HS-5 (cell line): ENCODE data around the gene CDX2.
"Not testable (repeated sequence)": the region's sequence is repeated elsewhere in the genome, so short reads cannot be mapped to it uniquely, and the experiment has no call there.

Experiments used
- DNase-seq: peaks from one replicate; pipeline ENCODE4 v3.0.0-alpha.2; 2012; ENCODE audit warnings: low read depth

CDX2 gene

GRCh38 chr13:27964741-27965323 is 4.3 kb downstream of the CDX2 start:
- no peak for DNase-seq

DNA sequence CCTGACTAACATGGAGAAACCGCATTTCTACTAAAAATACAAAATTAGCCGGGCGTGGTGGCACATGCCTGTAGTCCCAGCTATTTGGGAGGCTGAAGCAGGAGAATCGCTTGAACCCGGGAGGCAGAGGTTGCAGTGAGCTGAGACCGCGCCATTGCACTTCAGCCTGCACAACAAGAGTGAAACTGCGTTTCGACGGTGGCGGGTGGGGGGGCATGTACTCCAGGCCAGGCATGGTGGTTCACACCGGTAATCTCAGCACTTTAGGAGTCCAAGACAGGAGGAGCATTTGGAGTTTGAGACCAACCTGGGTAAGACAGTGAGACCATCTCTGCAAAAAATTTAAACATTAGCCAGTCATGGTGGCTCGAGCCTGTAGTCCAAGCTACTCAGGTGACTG is 4.9 kb downstream of the CDX2 start:
- DNase-seq, result not testable (repeated sequence)

GRCh38 chr13:27963491-27963890 is 5.6 kb downstream of the CDX2 start:
- DNase-seq, result no peak

DNA sequence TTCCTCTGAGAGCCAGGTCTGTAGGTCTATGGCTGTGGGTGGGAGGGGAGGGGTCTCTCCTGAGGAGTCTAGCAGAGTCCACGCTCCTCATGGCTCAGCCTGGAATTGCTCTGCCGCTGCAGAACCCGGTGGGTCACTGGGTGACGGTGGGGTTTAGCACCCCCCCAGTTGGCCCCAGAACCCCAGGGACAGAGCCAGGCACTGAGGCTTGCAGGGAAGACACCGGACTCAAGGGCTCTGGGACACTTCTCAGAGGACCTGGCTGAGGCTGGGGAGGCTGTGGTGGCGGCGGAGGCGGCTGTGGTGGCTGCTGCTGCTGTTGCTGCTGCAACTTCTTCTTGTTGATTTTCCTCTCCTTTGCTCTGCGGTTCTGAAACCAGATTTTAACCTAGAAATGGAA is 6.1 kb downstream of the CDX2 start:
- DNase-seq, result no peak

GRCh38 chr13:27962128-27962841 is 6.8 kb downstream of the CDX2 start:
- no peak for DNase-seq

DNA sequence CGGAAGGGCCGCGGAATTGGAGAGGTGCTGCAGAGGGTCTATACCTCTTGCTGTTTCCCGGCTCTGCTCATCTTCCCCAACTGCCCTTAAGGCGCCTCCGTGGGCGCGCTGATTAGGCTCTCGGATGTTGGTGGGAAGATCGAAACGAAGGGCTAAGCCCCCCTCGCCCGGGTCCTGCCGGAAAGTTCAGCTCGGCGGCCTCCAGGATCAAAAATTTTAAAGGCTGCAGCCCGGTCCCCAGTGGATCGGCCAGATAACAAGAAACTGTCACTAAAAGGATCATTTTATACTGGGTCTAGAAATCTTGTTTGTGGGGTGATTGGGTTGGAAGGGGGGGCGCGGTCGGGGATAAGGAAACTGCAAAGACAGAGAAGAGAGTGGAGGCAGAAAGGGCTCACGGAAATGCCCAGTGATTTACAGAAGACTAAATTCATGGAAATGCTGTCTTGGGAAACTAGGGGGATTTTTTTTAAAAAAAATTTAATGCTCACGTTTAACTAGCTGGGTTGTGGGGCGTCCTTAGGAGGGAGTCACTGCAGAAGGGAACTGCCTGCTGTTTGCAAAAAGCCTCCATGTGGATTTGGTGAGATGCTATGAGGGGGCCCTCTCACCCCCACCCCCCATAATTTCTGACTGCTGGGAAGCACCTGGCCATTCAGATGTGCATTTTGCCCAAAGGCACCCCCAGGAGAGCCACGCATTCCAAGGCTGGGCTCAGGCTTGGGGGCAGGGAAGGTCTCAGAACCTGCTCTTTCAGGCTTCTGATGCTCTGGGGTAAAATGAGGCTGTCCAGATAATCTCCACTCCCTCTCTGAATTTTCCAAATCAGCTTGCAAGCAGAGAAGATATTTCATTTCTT is 7.7 kb downstream of the CDX2 start:
- DNase-seq, result no peak

- DNase-seq, result no peak
Observed at GRCh38 chr13:27960362-27961226, 8.5 kb downstream of the CDX2 start.

DNA sequence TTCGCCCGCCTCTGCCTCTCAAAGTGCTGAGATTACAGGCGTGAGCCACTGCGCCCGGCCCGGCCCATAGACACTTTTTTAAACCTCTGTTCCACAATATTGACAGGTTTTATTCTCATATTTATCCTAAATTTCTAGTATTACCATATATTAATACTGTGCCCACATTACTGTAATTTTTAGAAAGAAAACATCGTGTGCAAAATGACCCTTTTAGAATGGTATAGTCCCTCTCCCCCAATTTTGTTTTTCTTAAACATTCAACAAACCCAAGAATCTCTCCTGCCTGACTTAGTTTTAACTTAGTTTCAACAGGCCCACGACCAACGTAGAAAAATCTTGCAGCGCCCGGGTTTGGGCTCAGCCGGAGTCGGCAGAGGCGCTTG is 9.1 kb downstream of the CDX2 start:
- no peak for DNase-seq

- DNase-seq, result no peak
Observed at GRCh38 chr13:27956576-27957300, 12.4 kb downstream of the CDX2 start.

GRCh38 chr13:27955014-27955591 is 14.0 kb downstream of the CDX2 start:
- no peak for DNase-seq

DNA sequence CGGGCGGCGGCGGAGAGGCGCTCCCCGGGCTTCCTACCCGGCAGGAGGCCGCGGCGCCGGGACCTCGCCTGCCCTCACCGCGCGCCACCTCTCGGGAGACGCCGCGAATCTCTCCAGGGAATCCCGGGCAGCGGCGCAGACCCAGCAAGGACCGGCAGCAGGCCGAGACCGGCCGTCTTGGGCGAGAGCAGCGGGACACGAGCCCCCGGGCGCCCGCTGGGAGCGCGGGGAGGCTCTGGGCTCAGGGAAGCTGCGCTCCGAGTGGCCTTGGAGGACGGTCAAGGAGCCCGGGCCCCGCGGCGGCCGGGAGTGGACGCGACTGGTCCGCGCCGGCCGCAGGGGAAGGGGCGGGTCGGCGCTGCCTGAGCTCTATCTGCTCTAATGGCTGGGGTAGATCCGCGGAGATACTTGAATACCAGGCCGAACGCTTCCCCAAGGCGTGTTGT is 14.7 kb downstream of the CDX2 start:
- DNase-seq, result no peak

DNA sequence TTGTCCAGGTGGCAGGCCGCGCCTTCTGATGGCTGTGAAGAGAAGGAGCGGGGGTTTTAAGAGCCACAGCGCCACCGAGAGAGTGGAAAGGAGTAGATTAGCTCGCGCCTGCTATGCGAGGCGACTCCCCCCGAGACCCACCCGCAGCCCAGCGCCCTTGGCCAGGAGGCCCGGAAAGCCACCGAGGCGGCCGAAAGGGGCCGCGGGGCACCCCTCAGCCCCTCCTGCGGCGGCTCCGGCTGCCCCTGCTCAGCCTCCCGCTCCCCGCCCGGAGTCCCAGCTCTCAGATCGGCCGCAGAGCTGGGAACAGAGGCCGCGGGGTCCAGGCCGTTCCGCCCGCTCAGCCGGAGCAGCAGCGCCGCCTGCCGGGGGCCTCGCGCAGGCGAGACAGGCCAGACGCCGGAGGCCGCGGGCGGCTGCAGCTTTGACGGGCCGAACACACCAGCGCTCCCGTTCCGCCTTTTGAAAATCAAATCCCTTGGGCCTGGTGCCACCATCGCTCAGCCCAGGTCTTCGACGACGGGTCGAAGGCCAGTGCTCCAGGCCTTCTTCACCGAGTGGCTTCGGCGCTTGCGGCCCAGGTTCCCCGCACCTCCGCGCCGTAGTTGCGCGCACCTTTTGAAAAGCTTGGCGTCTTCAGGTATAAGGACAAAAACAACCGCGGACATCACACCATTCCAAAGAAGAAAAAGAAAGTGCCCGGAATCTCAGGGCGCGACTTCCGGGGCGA is 15.3 kb downstream of the CDX2 start:
- DNase-seq, result no peak

DNA sequence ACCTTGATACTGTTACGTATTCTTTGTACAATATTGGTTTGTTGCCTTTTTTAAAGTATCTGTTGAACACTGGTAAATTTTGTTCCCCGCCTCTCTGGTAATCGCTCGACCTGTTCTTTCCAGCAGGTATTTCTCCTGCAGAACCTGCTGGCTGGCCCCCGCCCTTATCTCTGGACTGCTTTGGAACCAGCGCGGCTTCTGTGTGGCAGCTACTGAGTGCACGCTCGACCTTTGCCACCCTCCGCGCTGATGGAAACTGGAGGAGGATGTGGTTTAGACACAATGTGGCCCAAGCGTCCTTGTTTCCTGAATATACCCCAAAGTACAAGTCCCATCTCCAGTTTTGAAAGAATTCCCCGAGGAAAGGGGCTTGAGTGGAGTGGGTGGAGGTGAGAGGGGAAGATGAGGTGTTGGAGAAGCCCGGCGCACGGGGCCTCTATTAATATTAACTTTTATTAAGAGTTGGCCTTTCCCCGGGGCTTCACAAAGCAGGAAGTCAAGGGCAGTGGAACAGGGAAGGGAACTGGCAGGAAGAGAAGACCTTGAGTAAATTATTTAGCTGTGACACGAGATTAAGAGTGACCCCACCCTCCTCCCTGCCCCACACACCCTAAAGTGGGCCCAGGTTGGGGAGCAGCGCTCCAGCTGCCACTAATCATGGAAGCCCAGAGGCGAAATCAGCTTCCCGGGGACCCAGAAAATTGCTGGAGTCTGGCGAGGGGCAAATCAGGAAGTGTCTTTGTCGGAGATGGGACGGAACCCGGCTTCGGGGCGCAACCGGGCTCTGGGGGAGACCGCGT is 16.0 kb downstream of the CDX2 start:
- DNase-seq, result no peak

DNA sequence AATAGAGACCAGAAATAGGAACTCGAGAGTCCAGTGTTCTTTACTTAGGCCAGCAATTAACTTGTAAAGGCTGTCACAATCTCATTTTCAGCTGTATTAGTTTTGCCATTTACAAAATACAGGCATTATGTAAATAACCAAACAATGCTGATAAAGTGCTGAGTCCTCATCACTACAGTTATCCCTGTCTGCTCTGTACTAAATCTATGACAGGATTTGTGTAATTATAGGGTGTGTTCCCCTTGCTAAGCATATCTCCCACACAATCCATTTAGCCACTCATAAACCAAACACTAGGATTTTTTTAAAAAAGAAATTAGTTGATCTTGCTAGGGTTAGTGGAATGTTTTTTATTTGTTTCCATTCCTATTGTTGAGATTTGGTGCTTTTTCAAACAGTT is 26.1 kb downstream of the CDX2 start:
- no peak for DNase-seq

DNA sequence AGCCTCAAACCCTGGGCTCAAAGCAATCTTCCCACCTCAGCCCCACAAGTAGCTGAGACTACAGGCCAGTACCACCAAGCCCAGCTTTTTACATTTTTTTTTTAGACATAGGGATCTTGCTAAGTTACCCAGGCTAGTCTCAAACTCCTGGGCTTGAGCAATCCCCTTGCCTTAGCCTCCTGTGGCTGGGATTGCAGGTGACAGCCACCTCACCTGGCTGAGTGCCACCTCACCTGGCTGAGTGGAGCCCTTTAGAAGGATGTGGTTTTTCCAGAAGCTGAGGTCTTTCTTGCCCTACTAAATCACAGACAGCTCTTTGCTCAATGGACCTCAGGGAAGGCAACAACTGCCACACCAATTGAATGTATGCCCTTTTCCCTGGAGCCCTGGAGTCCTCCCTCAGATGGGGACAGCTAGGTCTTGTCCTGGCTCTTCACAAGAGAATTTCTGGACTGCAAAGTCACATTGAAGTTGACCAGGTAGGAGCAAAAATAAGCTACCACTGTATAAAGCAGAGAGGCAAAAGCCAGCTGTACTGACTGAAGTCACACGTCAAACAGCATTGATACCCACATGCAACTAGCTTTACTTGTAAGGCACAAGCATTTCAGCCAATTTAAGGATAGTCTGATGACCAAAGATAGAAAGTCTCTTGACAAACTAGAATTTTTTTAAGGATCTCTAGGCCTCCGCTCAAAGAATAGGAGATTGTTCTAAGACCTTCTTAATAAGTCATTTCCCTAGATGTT is 35.4 kb downstream of the CDX2 start:
- DNase-seq, result no peak

DNA sequence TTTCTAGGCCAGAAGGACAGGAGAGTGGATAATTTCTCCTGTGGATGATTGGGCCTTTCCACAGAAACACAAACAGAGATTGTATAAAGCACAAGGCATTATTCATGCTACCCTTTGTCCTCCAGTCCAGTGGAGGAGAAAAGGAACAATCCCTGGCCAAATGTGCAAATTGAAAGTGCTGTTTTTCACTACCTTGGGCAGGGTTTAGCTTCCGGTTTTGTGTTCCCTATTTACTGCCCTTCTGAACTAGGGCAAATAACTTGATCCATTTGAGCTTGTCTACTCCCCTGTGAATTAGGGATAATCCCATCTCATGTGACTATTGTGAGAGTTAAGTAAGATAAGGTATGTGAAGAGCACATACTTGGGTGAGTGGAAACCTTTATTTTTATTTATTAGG is 36.0 kb downstream of the CDX2 start:
- no peak for DNase-seq

DNA sequence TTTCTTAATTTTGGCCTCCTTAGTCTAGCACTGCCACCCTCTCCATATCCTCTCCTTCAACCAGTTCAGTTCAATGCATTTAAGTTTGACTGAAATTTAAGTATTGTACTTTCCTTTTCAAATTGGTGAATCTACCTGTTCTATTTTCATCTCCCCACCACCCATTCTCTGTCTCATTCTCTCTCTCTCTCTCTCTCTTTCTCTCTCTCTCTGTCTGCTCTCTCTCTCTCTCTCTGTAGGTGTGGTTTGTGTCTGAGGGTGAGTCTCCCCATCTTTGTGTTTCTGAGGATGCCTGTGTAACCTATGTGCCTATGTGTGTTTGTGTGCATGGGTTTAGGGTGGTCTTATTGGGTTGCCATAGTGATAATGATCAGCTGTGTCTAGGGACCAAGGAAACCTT is 39.2 kb downstream of the CDX2 start:
- DNase-seq, result no peak

DNA sequence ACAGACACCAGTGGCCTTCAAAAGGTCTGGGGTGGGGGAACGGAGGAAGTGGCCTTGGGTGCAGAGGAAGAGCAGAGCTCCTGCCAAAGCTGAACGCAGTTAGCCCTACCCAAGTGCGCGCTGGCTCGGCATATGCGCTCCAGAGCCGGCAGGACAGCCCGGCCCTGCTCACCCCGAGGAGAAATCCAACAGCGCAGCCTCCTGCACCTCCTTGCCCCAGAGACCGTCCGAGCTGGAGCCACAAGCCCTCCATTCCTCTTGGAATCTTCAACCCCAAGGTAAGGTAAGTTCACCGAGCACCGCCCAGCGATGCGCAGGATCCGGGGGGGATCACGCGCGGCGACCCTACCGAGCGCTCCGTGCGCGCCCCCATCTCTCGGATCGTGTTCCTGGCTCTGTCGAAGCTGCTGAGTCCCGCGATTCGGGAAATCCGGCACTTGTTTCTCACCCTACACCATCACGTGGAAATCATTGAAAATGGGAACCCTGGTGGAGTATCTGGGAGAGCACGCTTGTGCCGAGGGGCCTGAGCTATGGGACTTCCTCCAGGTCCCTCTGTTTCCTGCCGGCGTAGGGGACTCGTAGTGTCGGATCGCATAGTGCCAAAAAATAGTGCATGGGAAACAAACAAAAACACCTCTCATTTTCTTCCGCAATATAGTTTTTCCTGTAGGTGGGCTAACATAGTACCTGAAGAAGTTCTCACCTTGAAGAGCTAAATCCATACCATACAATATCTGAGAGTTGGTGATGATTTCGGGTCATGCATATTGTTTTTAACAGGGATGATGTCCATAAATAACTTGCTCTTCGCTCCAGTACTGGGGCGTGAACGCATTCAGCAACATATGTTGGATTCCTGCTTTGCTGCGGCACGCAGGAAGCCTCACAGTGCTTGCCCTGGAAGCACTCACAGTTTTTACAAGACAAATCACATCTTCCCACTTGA is 40.0 kb downstream of the CDX2 start:
- no peak for DNase-seq
